ENCODE results near the gene PLA2G4E. TPM values are rescaled to one million over a fixed set of nuclear protein-coding genes. Genes with fewer than 3 reads are reported as not detected.

Gene PLA2G4E
- total and polyA plus RNA-seq, 2 experiments from 2014 or later: not detected

DNA sequence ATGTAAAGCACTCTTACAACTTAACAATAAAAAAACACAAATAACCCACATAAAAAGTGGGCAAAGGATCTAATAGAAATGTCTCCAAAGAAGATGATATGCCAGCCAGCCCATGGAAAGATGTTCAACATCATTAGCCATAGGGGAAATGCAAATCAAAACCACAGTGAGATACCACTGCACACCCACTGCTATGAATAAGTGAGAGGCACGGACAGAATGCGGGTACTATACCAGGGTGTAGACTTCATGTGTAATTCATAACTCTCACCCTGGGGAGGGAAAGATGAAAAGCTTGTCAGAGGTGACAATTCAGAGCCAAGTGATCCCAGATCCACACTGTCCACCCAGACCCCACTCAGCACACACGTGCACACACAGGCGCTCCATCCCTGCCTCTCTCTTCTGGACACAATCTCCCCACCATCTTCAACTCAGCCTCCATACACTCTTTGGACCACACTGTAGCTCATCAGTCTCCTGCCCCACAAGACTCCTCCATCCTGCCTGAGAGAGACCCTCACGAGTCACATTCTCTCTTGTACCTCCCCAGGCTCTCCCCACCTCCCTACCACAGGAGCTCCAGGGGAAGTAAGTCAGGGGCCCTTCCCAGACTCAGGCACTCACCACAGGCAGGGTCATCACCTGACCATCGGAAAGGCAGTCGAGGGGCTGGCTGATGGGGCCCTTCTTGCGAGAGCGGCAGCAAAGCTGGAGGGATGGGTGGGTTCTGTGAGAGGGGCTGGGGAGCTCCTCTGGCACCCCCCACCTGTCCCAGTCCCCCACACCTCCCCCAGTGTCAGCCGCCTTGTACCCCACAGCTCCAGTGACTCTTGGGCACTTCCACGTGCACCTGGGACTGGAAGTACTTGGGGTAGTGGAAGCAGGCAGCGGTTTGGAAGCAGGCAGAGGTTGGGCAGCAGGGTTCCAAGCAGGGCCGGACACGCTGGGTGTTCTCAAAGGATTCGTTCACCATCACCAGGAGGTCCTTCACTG is 21.3 kb downstream of the PLA2G4E start (continued):
- TF ChIP-seq, protein P1, sequence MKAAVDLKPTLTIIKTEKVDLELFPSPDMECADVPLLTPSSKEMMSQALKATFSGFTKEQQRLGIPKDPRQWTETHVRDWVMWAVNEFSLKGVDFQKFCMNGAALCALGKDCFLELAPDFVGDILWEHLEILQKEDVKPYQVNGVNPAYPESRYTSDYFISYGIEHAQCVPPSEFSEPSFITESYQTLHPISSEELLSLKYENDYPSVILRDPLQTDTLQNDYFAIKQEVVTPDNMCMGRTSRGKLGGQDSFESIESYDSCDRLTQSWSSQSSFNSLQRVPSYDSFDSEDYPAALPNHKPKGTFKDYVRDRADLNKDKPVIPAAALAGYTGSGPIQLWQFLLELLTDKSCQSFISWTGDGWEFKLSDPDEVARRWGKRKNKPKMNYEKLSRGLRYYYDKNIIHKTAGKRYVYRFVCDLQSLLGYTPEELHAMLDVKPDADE (IDR thresholded peaks at IDR 0.05): no peak

DNA sequence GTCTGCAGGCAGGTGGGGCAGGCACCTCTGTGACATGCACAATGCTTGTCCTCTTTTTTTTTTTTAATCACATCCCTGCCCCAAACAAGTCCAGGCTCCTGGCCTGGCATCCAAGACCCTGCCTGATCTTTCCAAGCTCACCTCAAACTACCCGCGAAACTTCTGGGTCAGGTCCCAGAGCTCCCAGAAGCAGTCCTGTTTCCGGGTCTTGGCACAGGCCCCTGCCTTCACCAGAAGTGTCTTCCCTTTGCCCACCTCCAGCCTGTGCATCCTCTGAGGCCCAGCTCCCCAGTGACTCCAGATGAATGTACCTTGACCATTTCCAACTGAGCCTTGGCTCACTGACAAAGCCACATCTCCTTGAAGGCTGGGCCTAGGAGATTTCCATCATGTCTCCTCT is 23.0 kb downstream of the PLA2G4E start:
- no peak overlapping the region for H3K27ac Mint-ChIP-seq
- Histone ChIP-seq H3K4me1 (ENCODE audit: insufficient read depth) (no peaks in the 10 kb centered on the region), H4K20me1 (replicated peaks; ENCODE audit: insufficient read depth) (no peaks in the 10 kb centered on the region), H3K79me2 (replicated peaks; ENCODE audit: insufficient read depth) (no peaks in the 10 kb centered on the region), H3K9me2 (ENCODE audit: insufficient read depth) (no peaks in the 10 kb centered on the region), H2AFZ (no peak overlapping the region), H3K36me3 (ENCODE audit: insufficient read depth) (no peaks in the 10 kb centered on the region), H3K4me2 (no peak overlapping the region), H3K4me3 (no peak overlapping the region), H3K27me3 (ENCODE audit: insufficient read depth) (no peaks in the 10 kb centered on the region), H3F3A (replicated peaks; ENCODE audit: low read depth) (no peaks in the 10 kb centered on the region), H3K27ac (ENCODE audit: low read depth) (no peak overlapping the region)
- H3K4me1 Mint-ChIP-seq: no peaks in the 10 kb centered on the region
- DNase-seq (ENCODE audit: low spot score): no peak
- H3K27me3 Mint-ChIP-seq (ENCODE audit: insufficient read depth, low read depth, poor library complexity): peaks cover 4% of the 10 kb centered on the region
- no peak overlapping the region for H3K4me3 Mint-ChIP-seq
- no peaks in the 10 kb centered on the region for H3K9me3 Mint-ChIP-seq
- ATAC-seq: no peak
- no peaks in the 10 kb centered on the region for H3K36me3 Mint-ChIP-seq (ENCODE audit: low read depth)
- TF ChIP-seq EZH2 (IDR thresholded peaks at IDR 0.05; ENCODE audit: low read depth, unreplicated experiment): no peak
- TF ChIP-seq STAT1 (IDR thresholded peaks at IDR 0.05; ENCODE audit: unreplicated experiment): no peak
- TF ChIP-seq NANOG (IDR thresholded peaks at IDR 0.05; ENCODE audit: borderline replicate concordance): no peak
- TF ChIP-seq JUNB (IDR thresholded peaks at IDR 0.05; ENCODE audit: unreplicated experiment): no peak
- TF ChIP-seq CREB1 (CRISPR knock-in tag; IDR thresholded peaks at IDR 0.05; ENCODE audit: low read depth): no peak
- no peak for TF ChIP-seq ZNF114 (CRISPR knock-in tag; IDR thresholded peaks at IDR 0.05)
- no peak for TF ChIP-seq EZH2phosphoT487 (IDR thresholded peaks at IDR 0.05; ENCODE audit: unreplicated experiment)
- no peak for TF ChIP-seq POLR2AphosphoS5 (IDR thresholded peaks at IDR 0.05; ENCODE audit: low read depth)
- TF ChIP-seq, protein P1 (IDR thresholded peaks at IDR 0.05): no peak
- TF ChIP-seq, protein P2, sequence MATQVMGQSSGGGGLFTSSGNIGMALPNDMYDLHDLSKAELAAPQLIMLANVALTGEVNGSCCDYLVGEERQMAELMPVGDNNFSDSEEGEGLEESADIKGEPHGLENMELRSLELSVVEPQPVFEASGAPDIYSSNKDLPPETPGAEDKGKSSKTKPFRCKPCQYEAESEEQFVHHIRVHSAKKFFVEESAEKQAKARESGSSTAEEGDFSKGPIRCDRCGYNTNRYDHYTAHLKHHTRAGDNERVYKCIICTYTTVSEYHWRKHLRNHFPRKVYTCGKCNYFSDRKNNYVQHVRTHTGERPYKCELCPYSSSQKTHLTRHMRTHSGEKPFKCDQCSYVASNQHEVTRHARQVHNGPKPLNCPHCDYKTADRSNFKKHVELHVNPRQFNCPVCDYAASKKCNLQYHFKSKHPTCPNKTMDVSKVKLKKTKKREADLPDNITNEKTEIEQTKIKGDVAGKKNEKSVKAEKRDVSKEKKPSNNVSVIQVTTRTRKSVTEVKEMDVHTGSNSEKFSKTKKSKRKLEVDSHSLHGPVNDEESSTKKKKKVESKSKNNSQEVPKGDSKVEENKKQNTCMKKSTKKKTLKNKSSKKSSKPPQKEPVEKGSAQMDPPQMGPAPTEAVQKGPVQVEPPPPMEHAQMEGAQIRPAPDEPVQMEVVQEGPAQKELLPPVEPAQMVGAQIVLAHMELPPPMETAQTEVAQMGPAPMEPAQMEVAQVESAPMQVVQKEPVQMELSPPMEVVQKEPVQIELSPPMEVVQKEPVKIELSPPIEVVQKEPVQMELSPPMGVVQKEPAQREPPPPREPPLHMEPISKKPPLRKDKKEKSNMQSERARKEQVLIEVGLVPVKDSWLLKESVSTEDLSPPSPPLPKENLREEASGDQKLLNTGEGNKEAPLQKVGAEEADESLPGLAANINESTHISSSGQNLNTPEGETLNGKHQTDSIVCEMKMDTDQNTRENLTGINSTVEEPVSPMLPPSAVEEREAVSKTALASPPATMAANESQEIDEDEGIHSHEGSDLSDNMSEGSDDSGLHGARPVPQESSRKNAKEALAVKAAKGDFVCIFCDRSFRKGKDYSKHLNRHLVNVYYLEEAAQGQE (IDR thresholded peaks at IDR 0.05; ENCODE audit: unreplicated experiment): no peak
- TF ChIP-seq, protein P3, sequence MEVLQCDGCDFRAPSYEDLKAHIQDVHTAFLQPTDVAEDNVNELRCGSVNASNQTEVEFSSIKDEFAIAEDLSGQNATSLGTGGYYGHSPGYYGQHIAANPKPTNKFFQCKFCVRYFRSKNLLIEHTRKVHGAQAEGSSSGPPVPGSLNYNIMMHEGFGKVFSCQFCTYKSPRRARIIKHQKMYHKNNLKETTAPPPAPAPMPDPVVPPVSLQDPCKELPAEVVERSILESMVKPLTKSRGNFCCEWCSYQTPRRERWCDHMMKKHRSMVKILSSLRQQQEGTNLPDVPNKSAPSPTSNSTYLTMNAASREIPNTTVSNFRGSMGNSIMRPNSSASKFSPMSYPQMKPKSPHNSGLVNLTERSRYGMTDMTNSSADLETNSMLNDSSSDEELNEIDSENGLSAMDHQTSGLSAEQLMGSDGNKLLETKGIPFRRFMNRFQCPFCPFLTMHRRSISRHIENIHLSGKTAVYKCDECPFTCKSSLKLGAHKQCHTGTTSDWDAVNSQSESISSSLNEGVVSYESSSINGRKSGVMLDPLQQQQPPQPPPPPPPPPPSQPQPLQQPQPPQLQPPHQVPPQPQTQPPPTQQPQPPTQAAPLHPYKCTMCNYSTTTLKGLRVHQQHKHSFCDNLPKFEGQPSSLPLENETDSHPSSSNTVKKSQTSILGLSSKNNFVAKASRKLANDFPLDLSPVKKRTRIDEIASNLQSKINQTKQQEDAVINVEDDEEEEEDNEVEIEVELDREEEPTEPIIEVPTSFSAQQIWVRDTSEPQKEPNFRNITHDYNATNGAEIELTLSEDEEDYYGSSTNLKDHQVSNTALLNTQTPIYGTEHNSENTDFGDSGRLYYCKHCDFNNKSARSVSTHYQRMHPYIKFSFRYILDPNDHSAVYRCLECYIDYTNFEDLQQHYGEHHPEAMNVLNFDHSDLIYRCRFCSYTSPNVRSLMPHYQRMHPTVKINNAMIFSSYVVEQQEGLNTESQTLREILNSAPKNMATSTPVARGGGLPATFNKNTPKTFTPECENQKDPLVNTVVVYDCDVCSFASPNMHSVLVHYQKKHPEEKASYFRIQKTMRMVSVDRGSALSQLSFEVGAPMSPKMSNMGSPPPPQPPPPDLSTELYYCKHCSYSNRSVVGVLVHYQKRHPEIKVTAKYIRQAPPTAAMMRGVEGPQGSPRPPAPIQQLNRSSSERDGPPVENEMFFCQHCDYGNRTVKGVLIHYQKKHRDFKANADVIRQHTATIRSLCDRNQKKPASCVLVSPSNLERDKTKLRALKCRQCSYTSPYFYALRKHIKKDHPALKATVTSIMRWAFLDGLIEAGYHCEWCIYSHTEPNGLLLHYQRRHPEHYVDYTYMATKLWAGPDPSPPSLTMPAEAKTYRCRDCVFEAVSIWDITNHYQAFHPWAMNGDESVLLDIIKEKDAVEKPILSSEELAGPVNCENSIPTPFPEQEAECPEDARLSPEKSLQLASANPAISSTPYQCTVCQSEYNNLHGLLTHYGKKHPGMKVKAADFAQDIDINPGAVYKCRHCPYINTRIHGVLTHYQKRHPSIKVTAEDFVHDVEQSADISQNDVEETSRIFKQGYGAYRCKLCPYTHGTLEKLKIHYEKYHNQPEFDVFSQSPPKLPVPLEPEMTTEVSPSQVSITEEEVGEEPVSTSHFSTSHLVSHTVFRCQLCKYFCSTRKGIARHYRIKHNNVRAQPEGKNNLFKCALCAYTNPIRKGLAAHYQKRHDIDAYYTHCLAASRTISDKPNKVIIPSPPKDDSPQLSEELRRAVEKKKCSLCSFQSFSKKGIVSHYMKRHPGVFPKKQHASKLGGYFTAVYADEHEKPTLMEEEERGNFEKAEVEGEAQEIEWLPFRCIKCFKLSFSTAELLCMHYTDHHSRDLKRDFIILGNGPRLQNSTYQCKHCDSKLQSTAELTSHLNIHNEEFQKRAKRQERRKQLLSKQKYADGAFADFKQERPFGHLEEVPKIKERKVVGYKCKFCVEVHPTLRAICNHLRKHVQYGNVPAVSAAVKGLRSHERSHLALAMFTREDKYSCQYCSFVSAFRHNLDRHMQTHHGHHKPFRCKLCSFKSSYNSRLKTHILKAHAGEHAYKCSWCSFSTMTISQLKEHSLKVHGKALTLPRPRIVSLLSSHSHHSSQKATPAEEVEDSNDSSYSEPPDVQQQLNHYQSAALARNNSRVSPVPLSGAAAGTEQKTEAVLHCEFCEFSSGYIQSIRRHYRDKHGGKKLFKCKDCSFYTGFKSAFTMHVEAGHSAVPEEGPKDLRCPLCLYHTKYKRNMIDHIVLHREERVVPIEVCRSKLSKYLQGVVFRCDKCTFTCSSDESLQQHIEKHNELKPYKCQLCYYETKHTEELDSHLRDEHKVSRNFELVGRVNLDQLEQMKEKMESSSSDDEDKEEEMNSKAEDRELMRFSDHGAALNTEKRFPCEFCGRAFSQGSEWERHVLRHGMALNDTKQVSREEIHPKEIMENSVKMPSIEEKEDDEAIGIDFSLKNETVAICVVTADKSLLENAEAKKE (CRISPR knock-in tag; IDR thresholded peaks at IDR 0.05): no peak
